Liver (tissue), 9 donors: Measurements from ENCODE around the gene HIVEP3. TPM values are rescaled to one million over a fixed set of nuclear protein-coding genes. Genes with fewer than 3 reads are reported as not detected.

ENCODE experiments used
- DNase-seq: peaks from one replicate; pipeline ENCODE4 v3.0.0-alpha.2; 2017; ENCODE audit warnings: low spot score
- H3K27ac ChIP-seq, 2 donors: one replicate each; pipeline ENCODE4 v1.7.0; 2013; ENCODE audit warnings: inconsistent platforms in 2 of 2, low read length in 2 of 2, control low read depth in 1 of 2, low read depth in 1 of 2, mild to moderate bottlenecking in 1 of 2
- H3K27me3 ChIP-seq, 4 donors: one replicate each; pipeline versions ENCODE4 v1.6.1 to v1.7.0; 2013; ENCODE audit warnings: low read length in 3 of 4, inconsistent platforms in 1 of 4, mild to moderate bottlenecking in 1 of 4, moderate library complexity in 1 of 4; ENCODE audit not compliant: control insufficient read depth in 4 of 4, insufficient read depth in 4 of 4
- H3K36me3 ChIP-seq, 4 donors: one replicate each; pipeline versions ENCODE4 v1.6.1 to v1.7.0; 2013; ENCODE audit warnings: low read length in 3 of 4, mild to moderate bottlenecking in 3 of 4, low read depth in 1 of 4, moderate library complexity in 1 of 4; ENCODE audit not compliant: control insufficient read depth in 4 of 4, insufficient read depth in 3 of 4
- H3K4me1 ChIP-seq, 4 donors: one replicate each; pipeline versions ENCODE4 v1.6.1 to v1.7.0; 2013; ENCODE audit warnings: low read length in 3 of 4, mild to moderate bottlenecking in 3 of 4, moderate library complexity in 1 of 4; ENCODE audit not compliant: control insufficient read depth in 4 of 4, insufficient read depth in 4 of 4
- H3K4me3 ChIP-seq, 3 donors: one replicate each; pipeline versions ENCODE4 v1.6.1 to v1.7.0; 2013; ENCODE audit warnings: low read length in 3 of 3, control low read depth in 1 of 3, low read depth in 1 of 3, mild to moderate bottlenecking in 1 of 3
- H3K9ac ChIP-seq, 2 donors: one replicate each; pipeline ENCODE4 v1.7.0; 2013; ENCODE audit warnings: low read length in 2 of 2, mild to moderate bottlenecking in 2 of 2, moderate library complexity in 2 of 2, control low read depth in 1 of 2, low read depth in 1 of 2
- H3K9me3 ChIP-seq, 4 donors: one replicate each; pipeline versions ENCODE4 v1.6.1 to v1.7.0; 2013; ENCODE audit warnings: low read length in 3 of 4; ENCODE audit not compliant: control insufficient read depth in 4 of 4
- EGR1 ChIP-seq, 2 donors: IDR thresholded peaks; 2 replicates each; pipeline ENCODE4 v1.6.1; 2016 to 2018; ENCODE audit warnings: antibody characterized with exemption in 2 of 2, low read depth in 2 of 2
- FOXA1 ChIP-seq: IDR thresholded peaks from 2 replicates; pipeline ENCODE4 v1.6.1; 2016; ENCODE audit warnings: antibody characterized with exemption
- FOXA2 ChIP-seq: IDR thresholded peaks from 2 replicates; pipeline ENCODE4 v1.6.1; 2016; ENCODE audit warnings: antibody characterized with exemption
- GABPA ChIP-seq, 2 donors: IDR thresholded peaks in 1 of 2; conservative IDR thresholded peaks in 1 of 2; 2 replicates each; pipeline ENCODE4 v1.6.1; 2016; ENCODE audit warnings: antibody characterized with exemption in 2 of 2, mild to moderate bottlenecking in 1 of 2, moderate library complexity in 1 of 2
- HNF4A ChIP-seq, 2 donors: conservative IDR thresholded peaks; 2 replicates each; pipeline ENCODE4 v1.6.1; 2016; ENCODE audit warnings: antibody characterized with exemption in 2 of 2, mild to moderate bottlenecking in 2 of 2
- HNF4G ChIP-seq: IDR thresholded peaks from 2 replicates; pipeline ENCODE4 v1.6.1; 2016; ENCODE audit warnings: antibody characterized with exemption
- JUND ChIP-seq, 2 donors: IDR thresholded peaks; 2 replicates each; pipeline ENCODE4 v1.6.1; 2016; ENCODE audit warnings: antibody characterized with exemption in 2 of 2
- NR2F2 ChIP-seq: IDR thresholded peaks from 2 replicates; pipeline ENCODE4 v1.6.1; 2016; ENCODE audit warnings: antibody characterized with exemption
- RAD21 ChIP-seq, 2 donors: IDR thresholded peaks; 2 replicates each; pipeline ENCODE4 v1.6.1; 2016; ENCODE audit warnings: antibody characterized with exemption in 2 of 2, mild to moderate bottlenecking in 2 of 2
- RXRA ChIP-seq, 2 donors: IDR thresholded peaks; 2 replicates each; pipeline ENCODE4 v1.6.1; 2017 to 2018; ENCODE audit warnings: antibody characterized with exemption in 2 of 2, mild to moderate bottlenecking in 1 of 2
- SP1 ChIP-seq: IDR thresholded peaks from 2 replicates; pipeline ENCODE4 v1.6.1; 2018; ENCODE audit warnings: antibody characterized with exemption, mild to moderate bottlenecking
- TAF1 ChIP-seq: conservative IDR thresholded peaks from 2 replicates; pipeline ENCODE4 v1.6.1; 2016; ENCODE audit warnings: antibody characterized with exemption, mild to moderate bottlenecking
- YY1 ChIP-seq: IDR thresholded peaks from 2 replicates; pipeline ENCODE4 v1.6.1; 2016; ENCODE audit warnings: antibody characterized with exemption, mild to moderate bottlenecking
- WGBS: extraction: QIAGEN DNeasy Blood & Tissue Kit; methylation state at CpG from one replicate; pipeline ENCODE4 v1.1.7; 2013; 5-methylcytosine and 5-hydroxymethylcytosine counted together
- polyA plus RNA-seq, 2 donors: library from polyadenylated mRNA; stranded (reverse) in 1 of 2; unstranded in 1 of 2; fragments of 200-250 nt in 1 of 2; fragments of >200 nt in 1 of 2; fragmentation: Nextera tagmentation in 1 of 2; extraction: Ambion mirVana in 1 of 2; gene quantifications; one replicate each; pipeline versions ENCODE4 v1.2.1 to v1.2.3, GENCODE V29; 2013 to 2015
- total RNA-seq, 2 donors: library from RNA; depleted of rRNA; stranded (reverse); fragments of >200 nt; gene quantifications; one replicate each; pipeline ENCODE4 v1.2.3, GENCODE V29; 2014
- TF ChIP-seq, protein P1 (sequence below): IDR thresholded peaks from 2 replicates; pipeline ENCODE4 v1.6.1; 2016; ENCODE audit warnings: antibody characterized with exemption
- TF ChIP-seq, protein P2 (sequence below): IDR thresholded peaks from 2 replicates; pipeline ENCODE4 v1.6.1; 2016; ENCODE audit warnings: antibody characterized with exemption
- TF ChIP-seq, protein P3 (sequence below): IDR thresholded peaks from 2 replicates; pipeline ENCODE4 v1.6.1; 2016; ENCODE audit warnings: antibody characterized with exemption, mild to moderate bottlenecking
- TF ChIP-seq, protein P4 (sequence below): fragments of 150-350 bp; IDR thresholded peaks from 2 replicates; pipeline ENCODE4 v1.5.1; 2017; ENCODE audit warnings: improper control_type of control experiment, low read depth, low read length; ENCODE audit not compliant: missing input control
- TF ChIP-seq, protein P5 (sequence below): IDR thresholded peaks from 2 replicates; pipeline ENCODE4 v1.6.1; 2016; ENCODE audit warnings: antibody characterized with exemption
- donor health status: healthy.
- donor health status: healthy.
- donor health status: healthy.
- donor health status: healthy.
- donor health status: healthy.

HIVEP3 gene
- total and polyA plus RNA-seq, 4 donors = 0.93 to 1.6 (median 1.4) TPM

DNA sequence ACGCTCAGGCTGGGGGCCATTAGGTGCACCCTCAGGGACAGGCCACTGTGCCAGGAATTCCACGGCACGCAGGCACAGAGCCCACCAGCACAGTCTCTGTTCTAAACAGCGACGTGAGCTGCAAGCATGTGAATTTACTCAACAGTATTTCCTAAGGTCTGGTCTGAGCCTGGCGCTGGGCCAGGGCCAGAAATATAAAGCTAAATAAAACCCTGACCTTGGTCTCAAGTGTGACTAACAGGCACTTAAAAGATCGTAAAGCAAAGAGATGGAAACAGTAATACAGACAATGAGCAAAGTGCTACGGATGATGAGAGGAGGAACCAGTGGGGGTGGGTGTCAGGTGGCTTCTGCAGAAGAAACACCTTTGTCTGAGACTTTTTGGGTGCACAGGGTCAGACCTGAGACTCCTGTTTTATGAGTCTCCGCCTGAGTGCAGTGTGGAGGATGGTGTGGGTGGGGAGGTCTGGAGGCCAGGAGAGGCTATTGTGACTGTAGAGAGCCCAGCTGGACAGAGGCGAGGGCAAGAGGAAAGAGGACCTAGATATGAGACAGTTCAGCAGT is 380.9 kb downstream of the HIVEP3 start:
- no peaks in the 10 kb centered on the region for H3K27me3 ChIP-seq
- H3K36me3 ChIP-seq = no peaks in the 10 kb centered on the region
- no peak overlapping the region for H3K27ac ChIP-seq
- H3K4me3 ChIP-seq = no peak overlapping the region
- no peak overlapping the region for H3K9ac ChIP-seq
- TF ChIP-seq, protein P1, sequence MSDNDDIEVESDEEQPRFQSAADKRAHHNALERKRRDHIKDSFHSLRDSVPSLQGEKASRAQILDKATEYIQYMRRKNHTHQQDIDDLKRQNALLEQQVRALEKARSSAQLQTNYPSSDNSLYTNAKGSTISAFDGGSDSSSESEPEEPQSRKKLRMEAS = no peak
- TF ChIP-seq, protein P2, sequence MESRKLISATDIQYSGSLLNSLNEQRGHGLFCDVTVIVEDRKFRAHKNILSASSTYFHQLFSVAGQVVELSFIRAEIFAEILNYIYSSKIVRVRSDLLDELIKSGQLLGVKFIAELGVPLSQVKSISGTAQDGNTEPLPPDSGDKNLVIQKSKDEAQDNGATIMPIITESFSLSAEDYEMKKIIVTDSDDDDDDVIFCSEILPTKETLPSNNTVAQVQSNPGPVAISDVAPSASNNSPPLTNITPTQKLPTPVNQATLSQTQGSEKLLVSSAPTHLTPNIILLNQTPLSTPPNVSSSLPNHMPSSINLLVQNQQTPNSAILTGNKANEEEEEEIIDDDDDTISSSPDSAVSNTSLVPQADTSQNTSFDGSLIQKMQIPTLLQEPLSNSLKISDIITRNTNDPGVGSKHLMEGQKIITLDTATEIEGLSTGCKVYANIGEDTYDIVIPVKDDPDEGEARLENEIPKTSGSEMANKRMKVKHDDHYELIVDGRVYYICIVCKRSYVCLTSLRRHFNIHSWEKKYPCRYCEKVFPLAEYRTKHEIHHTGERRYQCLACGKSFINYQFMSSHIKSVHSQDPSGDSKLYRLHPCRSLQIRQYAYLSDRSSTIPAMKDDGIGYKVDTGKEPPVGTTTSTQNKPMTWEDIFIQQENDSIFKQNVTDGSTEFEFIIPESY = no peak
- TF ChIP-seq, protein P3, sequence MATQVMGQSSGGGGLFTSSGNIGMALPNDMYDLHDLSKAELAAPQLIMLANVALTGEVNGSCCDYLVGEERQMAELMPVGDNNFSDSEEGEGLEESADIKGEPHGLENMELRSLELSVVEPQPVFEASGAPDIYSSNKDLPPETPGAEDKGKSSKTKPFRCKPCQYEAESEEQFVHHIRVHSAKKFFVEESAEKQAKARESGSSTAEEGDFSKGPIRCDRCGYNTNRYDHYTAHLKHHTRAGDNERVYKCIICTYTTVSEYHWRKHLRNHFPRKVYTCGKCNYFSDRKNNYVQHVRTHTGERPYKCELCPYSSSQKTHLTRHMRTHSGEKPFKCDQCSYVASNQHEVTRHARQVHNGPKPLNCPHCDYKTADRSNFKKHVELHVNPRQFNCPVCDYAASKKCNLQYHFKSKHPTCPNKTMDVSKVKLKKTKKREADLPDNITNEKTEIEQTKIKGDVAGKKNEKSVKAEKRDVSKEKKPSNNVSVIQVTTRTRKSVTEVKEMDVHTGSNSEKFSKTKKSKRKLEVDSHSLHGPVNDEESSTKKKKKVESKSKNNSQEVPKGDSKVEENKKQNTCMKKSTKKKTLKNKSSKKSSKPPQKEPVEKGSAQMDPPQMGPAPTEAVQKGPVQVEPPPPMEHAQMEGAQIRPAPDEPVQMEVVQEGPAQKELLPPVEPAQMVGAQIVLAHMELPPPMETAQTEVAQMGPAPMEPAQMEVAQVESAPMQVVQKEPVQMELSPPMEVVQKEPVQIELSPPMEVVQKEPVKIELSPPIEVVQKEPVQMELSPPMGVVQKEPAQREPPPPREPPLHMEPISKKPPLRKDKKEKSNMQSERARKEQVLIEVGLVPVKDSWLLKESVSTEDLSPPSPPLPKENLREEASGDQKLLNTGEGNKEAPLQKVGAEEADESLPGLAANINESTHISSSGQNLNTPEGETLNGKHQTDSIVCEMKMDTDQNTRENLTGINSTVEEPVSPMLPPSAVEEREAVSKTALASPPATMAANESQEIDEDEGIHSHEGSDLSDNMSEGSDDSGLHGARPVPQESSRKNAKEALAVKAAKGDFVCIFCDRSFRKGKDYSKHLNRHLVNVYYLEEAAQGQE = no peak
- TF ChIP-seq RXRA (IDR thresholded peaks at IDR 0.05) = no peak
- no peak for TF ChIP-seq TAF1
- no peak for TF ChIP-seq EGR1 (IDR thresholded peaks at IDR 0.05; ENCODE audit: low read depth in 2 of 2)
- TF ChIP-seq, protein P4, sequence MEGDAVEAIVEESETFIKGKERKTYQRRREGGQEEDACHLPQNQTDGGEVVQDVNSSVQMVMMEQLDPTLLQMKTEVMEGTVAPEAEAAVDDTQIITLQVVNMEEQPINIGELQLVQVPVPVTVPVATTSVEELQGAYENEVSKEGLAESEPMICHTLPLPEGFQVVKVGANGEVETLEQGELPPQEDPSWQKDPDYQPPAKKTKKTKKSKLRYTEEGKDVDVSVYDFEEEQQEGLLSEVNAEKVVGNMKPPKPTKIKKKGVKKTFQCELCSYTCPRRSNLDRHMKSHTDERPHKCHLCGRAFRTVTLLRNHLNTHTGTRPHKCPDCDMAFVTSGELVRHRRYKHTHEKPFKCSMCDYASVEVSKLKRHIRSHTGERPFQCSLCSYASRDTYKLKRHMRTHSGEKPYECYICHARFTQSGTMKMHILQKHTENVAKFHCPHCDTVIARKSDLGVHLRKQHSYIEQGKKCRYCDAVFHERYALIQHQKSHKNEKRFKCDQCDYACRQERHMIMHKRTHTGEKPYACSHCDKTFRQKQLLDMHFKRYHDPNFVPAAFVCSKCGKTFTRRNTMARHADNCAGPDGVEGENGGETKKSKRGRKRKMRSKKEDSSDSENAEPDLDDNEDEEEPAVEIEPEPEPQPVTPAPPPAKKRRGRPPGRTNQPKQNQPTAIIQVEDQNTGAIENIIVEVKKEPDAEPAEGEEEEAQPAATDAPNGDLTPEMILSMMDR = no peak
- no peak for TF ChIP-seq HNF4G
- TF ChIP-seq FOXA2 = no peak
- TF ChIP-seq RAD21 (IDR thresholded peaks at IDR 0.05) = no peak
- no peak for TF ChIP-seq YY1
- TF ChIP-seq, protein P5, sequence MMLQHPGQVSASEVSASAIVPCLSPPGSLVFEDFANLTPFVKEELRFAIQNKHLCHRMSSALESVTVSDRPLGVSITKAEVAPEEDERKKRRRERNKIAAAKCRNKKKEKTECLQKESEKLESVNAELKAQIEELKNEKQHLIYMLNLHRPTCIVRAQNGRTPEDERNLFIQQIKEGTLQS = no peak
- TF ChIP-seq GABPA (IDR thresholded peaks at IDR 0.05 in 1 of 2, conservative IDR thresholded peaks at IDR 0.05 in 1 of 2) = no peak
- TF ChIP-seq FOXA1 = no peak
- TF ChIP-seq JUND (IDR thresholded peaks at IDR 0.05) = no peak
- no peak for TF ChIP-seq SP1
- no peak for TF ChIP-seq NR2F2
- no peak for TF ChIP-seq HNF4A (conservative IDR thresholded peaks at IDR 0.05)
- no peak for DNase-seq
- no peaks in the 10 kb centered on the region for H3K9me3 ChIP-seq
- no peaks in the 10 kb centered on the region for H3K4me1 ChIP-seq
- WGBS = 80% methylated on average over 10 of the region's 10 CpGs
